H9 (cell line): ENCODE data around the gene NLRP12. TPM values are rescaled to one million over a fixed set of nuclear protein-coding genes. Genes with fewer than 3 reads are reported as not detected.

Experiments used
- DNase-seq: peaks from one replicate; pipeline ENCODE4 v3.0.0-alpha.2; 2017
- H2AFZ ChIP-seq: one replicate; pipeline ENCODE4 v1.6.1; 2013; ENCODE audit warnings: mild to moderate bottlenecking, low read length, control low read depth, moderate library complexity
- H2AK5ac ChIP-seq: 2 replicates; pipeline ENCODE4 v1.6.1; 2013; ENCODE audit warnings: low read length, control low read depth, mixed read lengths; ENCODE audit not compliant: insufficient read length
- H2BK120ac ChIP-seq: one replicate; pipeline ENCODE4 v1.6.1; 2013; ENCODE audit warnings: low read depth, mild to moderate bottlenecking, low read length, control low read depth, inconsistent platforms; ENCODE audit not compliant: poor library complexity, severe bottlenecking
- H2BK12ac ChIP-seq: 2 replicates; pipeline ENCODE4 v1.6.1; 2013; ENCODE audit warnings: low read length, control low read depth, mixed read lengths, low read depth; ENCODE audit not compliant: insufficient read length
- H2BK15ac ChIP-seq: 2 replicates; pipeline ENCODE4 v1.6.1; 2013; ENCODE audit warnings: low read depth, low read length, control low read depth
- H2BK20ac ChIP-seq: one replicate; pipeline ENCODE4 v1.6.1; 2013; ENCODE audit warnings: low read depth, mild to moderate bottlenecking, low read length, control low read depth, inconsistent platforms; ENCODE audit not compliant: poor library complexity, severe bottlenecking
- H2BK5ac ChIP-seq: 2 replicates; pipeline ENCODE4 v1.6.1; 2013; ENCODE audit warnings: low read length, control low read depth, mixed read lengths; ENCODE audit not compliant: insufficient read length
- H3K14ac ChIP-seq: 2 replicates; pipeline ENCODE4 v1.6.1; 2013; ENCODE audit warnings: low read length, control low read depth; ENCODE audit not compliant: insufficient read depth
- H3K18ac ChIP-seq: 2 replicates; pipeline ENCODE4 v1.6.1; 2013; ENCODE audit warnings: low read depth, mild to moderate bottlenecking, mixed read lengths, low read length, control low read depth; ENCODE audit not compliant: insufficient read length
- H3K23ac ChIP-seq: 2 replicates; pipeline ENCODE4 v1.6.1; 2013; ENCODE audit warnings: low read length, control low read depth, mixed read lengths, low read depth; ENCODE audit not compliant: insufficient read length
- H3K23me2 ChIP-seq: 2 replicates; pipeline ENCODE4 v1.6.1; 2013; ENCODE audit warnings: low read depth, mild to moderate bottlenecking, mixed read lengths, low read length, control low read depth; ENCODE audit not compliant: insufficient read length, poor library complexity, severe bottlenecking
- H3K27ac ChIP-seq: 2 replicates; pipeline ENCODE4 v1.5.1; 2013; ENCODE audit warnings: low read length, control low read depth, mixed read lengths, low read depth; ENCODE audit not compliant: insufficient read length
- H3K27me3 ChIP-seq: 2 replicates; pipeline ENCODE4 v1.6.1; 2013; ENCODE audit warnings: low read length, control low read depth, inconsistent platforms; ENCODE audit not compliant: insufficient read depth
- H3K4ac ChIP-seq: 2 replicates; pipeline ENCODE4 v1.6.1; 2013; ENCODE audit warnings: low read depth, mild to moderate bottlenecking, control low read depth, inconsistent platforms, low read length, moderate library complexity
- H3K4me1 ChIP-seq: 2 replicates; pipeline ENCODE4 v1.6.1; 2013; ENCODE audit warnings: low read length, control low read depth, inconsistent platforms; ENCODE audit not compliant: insufficient read depth
- H3K4me2 ChIP-seq: 2 replicates; pipeline ENCODE4 v1.6.1; 2013; ENCODE audit warnings: low read length, control low read depth, mixed read lengths; ENCODE audit not compliant: insufficient read length, insufficient read depth
- H3K56ac ChIP-seq: 2 replicates; pipeline ENCODE4 v1.6.1; 2013; ENCODE audit warnings: low read depth, mild to moderate bottlenecking, mixed read lengths, low read length, control low read depth; ENCODE audit not compliant: insufficient read length
- H3K79me1 ChIP-seq: 2 replicates; pipeline ENCODE4 v1.6.1; 2013; ENCODE audit warnings: low read depth, mild to moderate bottlenecking, moderate library complexity, low read length, control low read depth, inconsistent platforms; ENCODE audit not compliant: insufficient read depth, poor library complexity, severe bottlenecking
- H3K79me2 ChIP-seq: 2 replicates; pipeline ENCODE4 v1.6.1; 2013; ENCODE audit warnings: low read length, control low read depth, inconsistent platforms; ENCODE audit not compliant: insufficient read depth
- H3K9ac ChIP-seq: 2 replicates; pipeline ENCODE4 v1.6.1; 2013; ENCODE audit warnings: low read length, control low read depth, mixed read lengths; ENCODE audit not compliant: insufficient read length; ENCODE audit errors: extremely low read depth
- H3K9me3 ChIP-seq: one replicate; pipeline ENCODE4 v1.6.1; 2013; ENCODE audit warnings: low read depth, low read length, inconsistent platforms; ENCODE audit not compliant: control insufficient read depth
- H3T11ph ChIP-seq: one replicate; pipeline ENCODE4 v1.6.1; 2013; ENCODE audit warnings: mild to moderate bottlenecking, low read length, control low read depth, inconsistent platforms
- H4K20me1 ChIP-seq: one replicate; pipeline ENCODE4 v1.6.1; 2013; ENCODE audit not compliant: control insufficient read depth, insufficient read length, insufficient read depth
- H4K5ac ChIP-seq: 2 replicates; pipeline ENCODE4 v1.6.1; 2013; ENCODE audit warnings: low read depth, mild to moderate bottlenecking, mixed read lengths, low read length, control low read depth; ENCODE audit not compliant: insufficient read length
- H4K8ac ChIP-seq: replicated peaks from 2 replicates; pipeline ENCODE4 v1.6.1; 2013; ENCODE audit warnings: low read length, control low read depth, mixed read lengths, low read depth; ENCODE audit not compliant: insufficient read length
- H4K91ac ChIP-seq: 2 replicates; pipeline ENCODE4 v1.6.1; 2013; ENCODE audit warnings: low read depth, mild to moderate bottlenecking, moderate library complexity, mixed read lengths, low read length, control low read depth; ENCODE audit not compliant: insufficient read length
- H3K27ac Mint-ChIP-seq, 3 experiments: 2 replicates in 2 of 3; 3 replicates in 1 of 3; pipeline ENCODE4 v1.8.0; 2020 to 2021; ENCODE audit warnings: mixed read lengths in 3 of 3, mild to moderate bottlenecking in 1 of 3, moderate library complexity in 1 of 3
- H3K27me3 Mint-ChIP-seq: 2 replicates; pipeline ENCODE4 v1.8.0; 2021; ENCODE audit warnings: low read depth, mild to moderate bottlenecking, moderate library complexity, mixed read lengths
- H3K36me3 Mint-ChIP-seq, 3 experiments: 2 replicates in 2 of 3; 3 replicates in 1 of 3; pipeline ENCODE4 v1.8.0; 2020 to 2021; ENCODE audit warnings: low read depth in 3 of 3, mixed read lengths in 3 of 3; ENCODE audit not compliant: insufficient read depth in 1 of 3
- H3K4me1 Mint-ChIP-seq, 2 experiments: 2 replicates each; pipeline ENCODE4 v1.8.0; 2020; ENCODE audit warnings: mixed read lengths in 2 of 2
- H3K4me3 Mint-ChIP-seq, 2 experiments: 2 replicates in 1 of 2; 3 replicates in 1 of 2; pipeline ENCODE4 v1.8.0; 2020 to 2021; ENCODE audit warnings: mild to moderate bottlenecking in 2 of 2, mixed read lengths in 2 of 2, moderate library complexity in 1 of 2
- H3K9me3 Mint-ChIP-seq, 2 experiments: 2 replicates in 1 of 2; 3 replicates in 1 of 2; pipeline ENCODE4 v1.8.0; 2020; ENCODE audit warnings: mild to moderate bottlenecking in 2 of 2, mixed read lengths in 2 of 2, moderate library complexity in 1 of 2
- WGBS: extraction: QIAGEN DNeasy Blood & Tissue Kit; methylation state at CpG from one replicate; pipeline ENCODE4 v1.1.7; 2013; ENCODE audit warnings: missing lambda C conversion rate, low lambda C conversion rate, mixed read lengths; ENCODE audit not compliant: insufficient read length; ENCODE audit errors: extremely low coverage; 5-methylcytosine and 5-hydroxymethylcytosine counted together
- total RNA-seq: library from RNA; stranded (reverse); gene quantifications from 2 replicates; pipeline ENCODE4 v1.2.1, GENCODE V29; 2021
- TF ChIP-seq, protein P1 (sequence below): fragments of 200-600 bp; sonication (generic); conservative IDR thresholded peaks from 3 replicates; pipeline ENCODE4 v1.8.0; 2021; ENCODE audit warnings: antibody characterized with exemption, mild to moderate bottlenecking

NLRP12 gene
- total RNA-seq, 1 experiment from 2014 or later: 4.0 TPM

DNA sequence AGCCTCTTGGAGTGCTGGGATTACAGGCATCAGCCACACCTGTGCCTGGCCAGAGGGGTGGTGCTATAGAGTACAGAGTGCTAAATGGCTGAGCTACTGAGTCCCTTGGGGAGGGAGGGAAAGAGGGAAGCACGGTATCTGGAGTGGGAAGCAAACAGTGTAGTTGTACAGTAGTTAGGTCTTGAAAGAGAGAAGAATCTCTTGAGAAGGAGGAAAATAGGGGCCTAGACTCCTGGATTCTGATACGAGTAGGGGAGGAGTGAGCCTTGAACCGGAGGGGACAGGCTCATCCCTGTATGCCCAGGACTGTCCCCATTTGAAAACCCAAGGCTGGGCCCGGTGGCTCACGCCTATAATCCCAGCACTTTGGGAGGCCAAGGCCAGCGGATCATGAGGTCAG is 48.6 kb upstream of the NLRP12 start:
- no peak overlapping the region for H2AK5ac ChIP-seq
- TF ChIP-seq, protein P1, sequence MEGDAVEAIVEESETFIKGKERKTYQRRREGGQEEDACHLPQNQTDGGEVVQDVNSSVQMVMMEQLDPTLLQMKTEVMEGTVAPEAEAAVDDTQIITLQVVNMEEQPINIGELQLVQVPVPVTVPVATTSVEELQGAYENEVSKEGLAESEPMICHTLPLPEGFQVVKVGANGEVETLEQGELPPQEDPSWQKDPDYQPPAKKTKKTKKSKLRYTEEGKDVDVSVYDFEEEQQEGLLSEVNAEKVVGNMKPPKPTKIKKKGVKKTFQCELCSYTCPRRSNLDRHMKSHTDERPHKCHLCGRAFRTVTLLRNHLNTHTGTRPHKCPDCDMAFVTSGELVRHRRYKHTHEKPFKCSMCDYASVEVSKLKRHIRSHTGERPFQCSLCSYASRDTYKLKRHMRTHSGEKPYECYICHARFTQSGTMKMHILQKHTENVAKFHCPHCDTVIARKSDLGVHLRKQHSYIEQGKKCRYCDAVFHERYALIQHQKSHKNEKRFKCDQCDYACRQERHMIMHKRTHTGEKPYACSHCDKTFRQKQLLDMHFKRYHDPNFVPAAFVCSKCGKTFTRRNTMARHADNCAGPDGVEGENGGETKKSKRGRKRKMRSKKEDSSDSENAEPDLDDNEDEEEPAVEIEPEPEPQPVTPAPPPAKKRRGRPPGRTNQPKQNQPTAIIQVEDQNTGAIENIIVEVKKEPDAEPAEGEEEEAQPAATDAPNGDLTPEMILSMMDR: no peak
- no CpG with 5 or more reads among the region's 6 CpGs for WGBS
- H2BK12ac ChIP-seq: no peak overlapping the region
- H3K27me3 ChIP-seq: no peaks in the 10 kb centered on the region
- H3K23me2 ChIP-seq: peaks cover 8% of the 10 kb centered on the region
- H4K20me1 ChIP-seq: no peaks in the 10 kb centered on the region
- H3K4me2 ChIP-seq: no peak overlapping the region
- no peaks in the 10 kb centered on the region for H3K4me1 ChIP-seq
- H2BK20ac ChIP-seq: no peak overlapping the region
- H2AFZ ChIP-seq: no peak overlapping the region
- no peak overlapping the region for H4K5ac ChIP-seq
- no peak overlapping the region for H3T11ph ChIP-seq
- Mint-ChIP-seq H3K4me1 (peaks cover 24 to 36% of the 10 kb centered on the region in 2 experiments), H3K9me3 (no peaks in the 10 kb centered on the region), H3K27me3 (no peaks in the 10 kb centered on the region; the same call in 1 of the 2 replicates), H3K27ac (peak overlapping the region in 1 of 3 experiments; percentile 74; a peak in 1 of 7 replicates), H3K36me3 (peaks cover 31 to 49% (median 48%) of the 10 kb centered on the region in 3 experiments; a peak in 6 of 7 replicates), H3K4me3 (no peak overlapping the region; a peak in 1 of 5 replicates)
- H3K18ac ChIP-seq: no peak overlapping the region
- H2BK5ac ChIP-seq: no peak overlapping the region
- H3K4ac ChIP-seq: no peak overlapping the region
- H3K9me3 ChIP-seq: no peaks in the 10 kb centered on the region
- H3K79me2 ChIP-seq: peaks cover 2% of the 10 kb centered on the region; the same call in 1 of the 2 replicates
- no peak overlapping the region for H2BK120ac ChIP-seq
- H3K9ac ChIP-seq: no peak overlapping the region
- no peak overlapping the region for H3K27ac ChIP-seq
- no peak overlapping the region for H4K8ac ChIP-seq
- no peak overlapping the region for H3K56ac ChIP-seq
- H4K91ac ChIP-seq: no peak overlapping the region
- no peak for DNase-seq
- H2BK15ac ChIP-seq: no peak overlapping the region
- H3K79me1 ChIP-seq: no peaks in the 10 kb centered on the region
- H3K23ac ChIP-seq: no peak overlapping the region
- H3K14ac ChIP-seq: no peak overlapping the region
